Activated T-cell treated with anti-CD3 and anti-CD28 coated beads for 1 hour (primary cell): Measurements from ENCODE around the gene UBXN4.
A peak's percentile ranks its signal among the peaks of the same experiment; 100 is the strongest.
"Not testable (repeated sequence)": the region's sequence is repeated elsewhere in the genome, so short reads cannot be mapped to it uniquely, and the experiment has no call there.

Experiments
- DNase-seq: peaks from one replicate; pipeline ENCODE4 v3.0.0-alpha.2; 2020; ENCODE audit warnings: low read depth

UBXN4 gene

DNA sequence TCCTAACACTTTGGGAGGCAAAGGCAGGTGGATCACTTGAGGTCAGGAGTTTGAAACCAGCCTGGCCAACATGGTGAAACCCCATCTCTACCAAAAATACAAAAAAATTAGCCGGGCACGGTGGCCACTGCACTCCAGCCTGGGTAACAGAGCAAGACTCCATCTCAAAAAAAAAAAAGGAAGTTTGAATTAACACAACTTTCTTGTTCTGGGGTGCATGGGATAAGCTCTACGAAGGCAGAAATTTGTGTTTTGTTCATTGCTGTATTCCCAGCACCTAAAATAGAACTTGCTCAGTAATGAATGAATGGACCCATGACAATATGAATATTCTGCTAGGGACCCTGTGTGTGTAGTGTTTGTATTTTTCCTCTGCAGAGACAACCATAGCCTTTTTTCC lies 66.2 kb downstream of the UBXN4 start:
- DNase-seq: not testable (repeated sequence)

GRCh38 chr2:135812907-135813511 lies 71.4 kb downstream of the UBXN4 start:
- no peak for DNase-seq

DNA sequence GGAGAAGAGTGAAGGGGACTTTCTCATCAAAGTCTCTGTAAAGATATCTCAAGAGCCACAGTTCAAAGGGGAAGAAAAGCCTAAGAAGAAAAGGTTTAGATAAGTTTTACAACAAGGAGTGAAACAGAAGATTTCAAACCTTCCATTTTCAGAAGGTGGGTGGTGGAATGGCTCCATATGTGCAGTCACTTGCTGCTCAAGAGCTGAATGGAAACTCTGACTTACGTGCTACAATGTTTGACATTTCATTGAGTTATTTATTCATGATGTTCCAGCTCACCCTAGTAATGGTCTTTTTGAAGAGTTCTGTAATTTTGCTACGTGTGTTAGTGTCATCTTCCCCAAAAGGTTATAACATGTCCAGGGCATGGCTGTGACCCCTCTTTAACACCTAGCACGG lies 73.6 kb downstream of the UBXN4 start:
- no peak for DNase-seq

- no peak for DNase-seq
These were observed 75.8 kb downstream of the UBXN4 start for GRCh38 chr2:135817466-135817865.

DNA sequence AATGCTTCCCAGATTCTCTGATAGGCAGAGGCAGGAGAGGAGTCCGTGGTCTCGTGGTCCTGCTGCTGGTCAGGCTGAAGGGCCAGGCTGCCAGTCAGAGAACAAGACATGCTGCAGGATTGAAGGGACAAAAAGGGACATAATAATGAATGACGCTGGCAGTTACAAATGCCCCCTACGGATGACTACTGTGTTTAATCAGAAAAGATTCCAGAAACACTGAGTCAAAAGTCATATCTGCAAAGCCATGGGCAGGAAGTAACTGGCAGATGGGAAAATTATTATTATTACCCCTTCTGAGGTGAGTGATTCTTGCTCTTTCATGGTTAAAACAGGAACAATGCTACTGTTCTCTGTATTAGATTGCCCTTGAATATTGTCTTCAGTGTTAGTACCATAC lies 76.3 kb downstream of the UBXN4 start:
- DNase-seq: no peak

- DNase-seq: no peak
These were observed 77.4 kb downstream of the UBXN4 start for GRCh38 chr2:135818937-135819610.

DNA sequence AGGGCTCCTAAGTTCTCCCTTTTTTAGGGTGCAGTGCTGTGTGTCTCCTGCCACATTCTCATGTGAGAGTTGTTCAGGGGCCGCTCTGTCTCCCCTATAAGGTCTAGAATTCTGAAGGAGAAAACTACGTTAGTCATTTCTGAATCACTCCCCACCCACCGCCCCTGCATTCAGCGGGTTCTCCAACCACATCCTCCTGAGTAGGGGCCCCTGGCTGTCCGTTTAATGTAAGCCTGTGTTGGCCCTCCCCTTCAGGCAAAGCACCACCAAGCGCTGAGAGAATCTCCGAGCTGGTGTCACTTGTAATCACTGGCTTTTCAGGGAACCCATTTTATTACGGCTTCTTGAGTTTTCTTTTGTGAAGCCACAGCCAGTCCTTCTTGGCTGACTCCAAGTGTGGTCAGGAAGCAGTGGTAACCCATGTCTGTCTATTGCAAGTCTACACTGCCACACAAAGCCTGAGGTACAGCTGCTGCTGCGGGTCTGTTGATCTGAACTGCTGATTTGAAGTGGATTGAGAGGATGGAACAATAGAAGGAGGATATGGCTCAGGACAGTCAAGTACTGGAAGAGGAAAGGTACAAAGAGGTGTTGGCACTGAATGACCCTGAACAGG lies 78.5 kb downstream of the UBXN4 start:
- peak; percentile 48 for DNase-seq

- DNase-seq: no peak
These were observed 79.5 kb downstream of the UBXN4 start for GRCh38 chr2:135821190-135821589.

DNA sequence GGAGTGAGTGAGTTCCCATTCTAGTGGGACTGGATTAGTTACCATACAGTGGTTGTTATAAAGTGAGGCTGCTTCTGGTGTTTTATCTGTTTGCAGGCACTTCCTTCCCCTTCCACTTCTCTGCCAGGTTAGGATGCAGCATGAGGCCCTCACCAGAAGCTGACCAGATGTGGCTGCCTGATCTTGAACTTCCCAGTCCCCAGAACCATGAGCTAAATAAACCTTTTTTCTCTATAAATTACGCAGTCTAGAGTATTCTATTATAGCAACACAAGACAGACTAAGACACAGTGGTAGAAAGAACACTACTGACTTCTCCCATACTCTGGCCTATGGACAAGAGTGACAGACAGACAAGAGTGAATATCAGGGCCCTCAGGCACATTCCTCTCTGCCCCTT lies 81.2 kb downstream of the UBXN4 start:
- DNase-seq: no peak

DNA sequence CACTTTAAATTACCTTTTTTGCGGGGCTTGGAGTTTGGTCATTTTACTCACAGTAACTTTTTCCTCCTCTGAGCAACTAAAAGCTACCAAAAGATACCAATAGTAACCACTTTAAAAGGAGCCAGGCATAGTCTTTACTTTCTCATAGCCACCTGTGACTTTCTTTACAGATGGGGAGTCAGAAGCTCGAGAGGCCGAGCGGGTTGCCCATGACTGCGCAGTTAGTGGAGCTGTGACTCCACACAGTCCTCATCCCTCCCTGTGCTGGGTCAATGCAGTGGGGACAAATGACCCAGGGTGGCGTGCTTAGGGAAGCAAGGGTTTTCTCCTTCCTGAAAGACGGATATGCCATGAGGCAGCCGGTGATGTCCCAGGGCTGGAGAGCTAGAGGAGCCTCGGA lies 83.5 kb downstream of the UBXN4 start:
- no peak for DNase-seq

DNA sequence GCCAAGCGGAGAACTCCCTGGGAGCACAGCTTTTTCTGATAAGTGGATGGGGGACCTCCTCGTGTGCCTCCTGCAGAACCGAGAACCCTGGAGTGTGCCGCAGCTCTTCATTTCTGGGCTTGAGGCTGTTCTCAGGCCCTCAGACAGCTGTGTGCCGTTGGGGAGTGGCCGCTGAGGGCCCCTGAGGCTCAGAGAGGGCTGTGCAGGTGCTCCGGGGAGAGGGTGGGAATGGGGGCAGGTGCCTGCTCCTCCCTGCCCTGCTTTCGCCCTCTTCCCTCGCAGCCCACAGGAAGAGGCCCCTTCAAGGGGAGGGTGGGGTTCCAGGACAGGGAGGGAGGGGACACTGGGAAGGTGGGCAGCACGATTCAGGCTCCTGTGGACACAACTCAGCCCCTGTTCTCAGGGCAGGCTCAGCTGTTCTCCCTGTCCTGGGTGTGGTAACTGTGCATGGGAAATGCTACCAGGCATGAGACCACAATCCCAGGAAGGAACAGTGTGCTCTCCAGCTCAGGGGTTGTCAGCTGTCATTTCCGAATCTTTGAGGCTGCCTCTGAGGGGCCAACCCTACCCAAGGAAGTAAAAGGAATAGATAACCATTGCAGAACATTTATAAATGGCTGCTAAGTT lies 84.0 kb downstream of the UBXN4 start:
- DNase-seq: no peak

DNA sequence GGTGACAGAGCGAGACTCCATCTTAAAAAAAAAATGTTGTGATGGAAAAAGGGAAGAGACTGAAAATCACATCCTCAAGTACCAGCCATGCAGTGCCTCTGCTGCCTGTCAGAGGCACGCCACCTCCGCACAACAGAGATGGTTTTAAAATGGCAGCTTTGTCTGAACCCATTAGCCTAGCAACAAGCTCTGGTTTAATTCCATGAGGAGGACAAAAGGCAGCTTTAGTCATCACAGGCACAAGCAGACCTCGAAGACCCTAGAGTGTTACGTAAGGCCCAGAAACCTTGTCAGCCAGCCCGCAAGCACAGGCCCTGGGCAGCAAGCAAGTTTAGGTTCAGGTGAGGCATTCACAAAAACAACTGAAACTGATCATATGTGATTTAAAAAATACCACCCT lies 84.9 kb downstream of the UBXN4 start:
- no peak for DNase-seq

GRCh38 chr2:135829378-135830135 lies 87.9 kb downstream of the UBXN4 start:
- no peak for DNase-seq

DNA sequence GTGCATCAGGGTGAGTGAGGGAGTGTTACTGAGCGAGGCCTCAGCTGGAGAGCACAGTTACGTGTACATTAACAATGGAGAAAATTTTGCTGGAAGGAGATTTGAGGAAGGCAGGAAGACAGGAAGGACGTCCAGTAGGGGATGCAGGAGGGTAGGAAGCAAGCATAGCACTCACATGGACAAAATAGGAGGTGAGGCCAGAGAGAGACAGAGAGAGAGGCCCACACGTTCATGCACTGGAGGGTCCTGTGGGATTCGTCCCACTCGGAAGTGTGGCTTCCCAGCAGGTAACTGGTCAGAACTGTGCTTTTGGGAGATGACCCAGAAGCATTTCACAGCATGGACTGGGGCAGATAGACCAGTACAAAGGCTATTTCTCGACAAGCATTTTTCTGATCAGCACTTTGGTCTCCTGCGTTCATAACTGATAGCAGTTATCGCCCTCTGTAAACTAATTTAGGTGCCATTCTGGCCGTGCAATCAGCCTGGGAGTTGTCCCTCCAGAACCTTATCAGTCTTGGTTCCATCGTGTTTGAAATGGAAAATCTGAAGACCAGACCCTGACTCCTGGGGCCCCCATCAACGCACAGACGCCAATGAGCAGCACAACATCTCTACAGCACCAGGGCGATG lies 89.6 kb downstream of the UBXN4 start:
- DNase-seq: no peak

GRCh38 chr2:135832891-135833290 lies 91.2 kb downstream of the UBXN4 start:
- DNase-seq: no peak
